HepG2 (cell line): ENCODE measurements around the gene AFF1. TPM values are rescaled to one million over a fixed set of nuclear protein-coding genes. Genes with fewer than 3 reads are reported as not detected.

Experiments used
- BHLHE40 ChIP-seq: IDR thresholded peaks from 2 replicates; pipeline ENCODE4 v1.6.1; 2011; ENCODE audit warnings: low read length, improper control_type of control experiment
- EHMT2 ChIP-seq: fragments of 200-600 bp; sonication (generic); IDR thresholded peaks from 2 replicates; pipeline ENCODE4 v1.7.0; 2017; ENCODE audit warnings: antibody characterized with exemption, low read depth, low read length, borderline replicate concordance
- KAT7 ChIP-seq: IDR thresholded peaks from 2 replicates; pipeline ENCODE4 v1.6.1; 2018; ENCODE audit warnings: borderline replicate concordance, missing compliant biosample characterization
- LCORL ChIP-seq, 2 experiments: fragments of 450-650 bp in 1 of 2; sonication (generic) in 1 of 2; formaldehyde crosslinking in 1 of 2; IDR thresholded peaks; 2 replicates each; pipeline versions ENCODE4 v1.5.0 to v1.6.1; 2017 to 2020; ENCODE audit warnings: antibody characterized with exemption in 1 of 2, missing genetic modification reagents in 1 of 2
- NFATC3 ChIP-seq: sonication (generic); formaldehyde crosslinking; IDR thresholded peaks from 2 replicates; pipeline ENCODE4 v1.5.1; 2020; ENCODE audit warnings: mild to moderate bottlenecking, missing genetic modification reagents
- NFIC ChIP-seq: IDR thresholded peaks from 2 replicates; pipeline ENCODE4 v1.6.1; 2012; ENCODE audit warnings: mild to moderate bottlenecking, low read length, inconsistent platforms
- SIN3A ChIP-seq: IDR thresholded peaks from 2 replicates; pipeline ENCODE4 v1.6.1; 2011; ENCODE audit warnings: low read depth, mild to moderate bottlenecking, control low read depth, low read length, borderline replicate concordance
- ZNF33B ChIP-seq: sonication (generic); formaldehyde crosslinking; IDR thresholded peaks from 2 replicates; pipeline ENCODE4 v1.5.1; 2020; ENCODE audit warnings: mild to moderate bottlenecking, missing genetic modification reagents
- ZNF670 ChIP-seq: sonication (generic); formaldehyde crosslinking; IDR thresholded peaks from 2 replicates; pipeline ENCODE4 v1.8.0; 2022; ENCODE audit warnings: mild to moderate bottlenecking, missing genetic modification reagents, borderline replicate concordance
- polyA plus RNA-seq, 8 experiments: library from polyadenylated mRNA; depleted of rRNA in 3 of 8; stranded (reverse) in 7 of 8; unstranded in 1 of 8; fragments of >200 nt; fragmentation: Illumina TruSeq in 4 of 8; extraction: Trizol in 4 of 8; gene quantifications; 2 replicates each; pipeline versions ENCODE4 v1.2.1 to v1.2.3, GENCODE V29; 2011 to 2016; ENCODE audit warnings: low read depth in 4 of 8, missing spikeins in 1 of 8, mixed read lengths in 1 of 8; ENCODE audit not compliant: insufficient read depth in 1 of 8
- total RNA-seq, 5 experiments: library from RNA; depleted of rRNA; stranded (reverse); fragments of >200 nt; fragmentation: Illumina TruSeq; extraction: Trizol; gene quantifications; 2 replicates each; pipeline ENCODE4 v1.2.3, GENCODE V29; 2016; ENCODE audit warnings: low read depth in 1 of 5
- TF ChIP-seq, protein P1 (sequence below): IDR thresholded peaks from 2 replicates; pipeline ENCODE4 v1.4.0; 2020; ENCODE audit warnings: mild to moderate bottlenecking, missing genetic modification reagents
- TF ChIP-seq, protein P2 (sequence below): sonication (generic); formaldehyde crosslinking; IDR thresholded peaks from 2 replicates; pipeline ENCODE4 v1.4.0; 2020; ENCODE audit warnings: missing genetic modification reagents, low read depth, mild to moderate bottlenecking, borderline replicate concordance
- TF ChIP-seq, protein P3 (sequence below): sonication (generic); formaldehyde crosslinking; IDR thresholded peaks from 2 replicates; pipeline ENCODE4 v1.5.0; 2020; ENCODE audit warnings: mild to moderate bottlenecking, missing genetic modification reagents
- TF ChIP-seq, protein P4 (sequence below): sonication (generic); formaldehyde crosslinking; IDR thresholded peaks from 2 replicates; pipeline ENCODE4 v1.4.0; 2020; ENCODE audit warnings: missing genetic modification reagents, borderline replicate concordance
- TF ChIP-seq, protein P5 (sequence below): IDR thresholded peaks from 2 replicates; pipeline ENCODE4 v1.6.1; 2018; ENCODE audit warnings: missing genetic modification reagents, mild to moderate bottlenecking, missing compliant biosample characterization

AFF1 gene
- total and polyA plus RNA-seq, 2 of the 13 experiments (the other 11 are each of a cell fraction or from before 2014, with no cell fraction given) = 15.5 to 15.9 TPM

DNA sequence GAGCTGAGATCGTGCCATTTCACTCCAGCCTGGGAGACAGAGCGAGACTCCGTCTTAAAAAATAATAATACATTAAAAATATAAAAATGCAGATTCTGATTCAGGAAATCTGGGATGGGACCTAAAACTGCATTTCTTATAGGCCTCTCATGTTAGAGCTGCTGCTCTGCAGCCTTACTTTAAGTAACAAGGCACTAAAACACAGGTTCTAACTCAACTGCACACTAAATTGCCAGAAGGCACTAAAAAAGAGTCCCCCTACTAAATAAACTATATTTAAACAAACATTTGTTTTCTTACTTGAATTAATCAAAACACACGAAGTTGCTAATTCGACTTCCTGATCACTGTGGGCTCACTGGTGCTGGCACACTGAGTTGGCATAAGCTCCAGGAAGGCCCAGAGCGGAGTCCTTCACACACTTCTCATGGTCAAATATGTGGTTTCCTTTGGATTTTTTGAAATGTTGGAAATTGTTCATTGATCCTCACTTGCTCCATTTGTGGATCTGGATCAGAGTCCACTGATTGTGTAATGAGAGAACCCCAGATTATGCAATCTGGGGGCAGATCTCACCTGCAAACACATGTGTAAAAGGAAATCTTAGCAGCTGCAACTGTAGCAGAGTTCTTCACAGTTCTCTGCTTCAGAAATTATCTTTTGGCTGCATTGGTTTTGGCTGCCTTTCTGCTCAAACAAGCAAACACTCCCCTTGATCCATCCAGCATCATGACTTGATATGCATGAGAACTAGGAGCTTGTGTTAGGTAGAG is 59.3 kb downstream of the AFF1 start (continued):
- TF ChIP-seq, protein P1, sequence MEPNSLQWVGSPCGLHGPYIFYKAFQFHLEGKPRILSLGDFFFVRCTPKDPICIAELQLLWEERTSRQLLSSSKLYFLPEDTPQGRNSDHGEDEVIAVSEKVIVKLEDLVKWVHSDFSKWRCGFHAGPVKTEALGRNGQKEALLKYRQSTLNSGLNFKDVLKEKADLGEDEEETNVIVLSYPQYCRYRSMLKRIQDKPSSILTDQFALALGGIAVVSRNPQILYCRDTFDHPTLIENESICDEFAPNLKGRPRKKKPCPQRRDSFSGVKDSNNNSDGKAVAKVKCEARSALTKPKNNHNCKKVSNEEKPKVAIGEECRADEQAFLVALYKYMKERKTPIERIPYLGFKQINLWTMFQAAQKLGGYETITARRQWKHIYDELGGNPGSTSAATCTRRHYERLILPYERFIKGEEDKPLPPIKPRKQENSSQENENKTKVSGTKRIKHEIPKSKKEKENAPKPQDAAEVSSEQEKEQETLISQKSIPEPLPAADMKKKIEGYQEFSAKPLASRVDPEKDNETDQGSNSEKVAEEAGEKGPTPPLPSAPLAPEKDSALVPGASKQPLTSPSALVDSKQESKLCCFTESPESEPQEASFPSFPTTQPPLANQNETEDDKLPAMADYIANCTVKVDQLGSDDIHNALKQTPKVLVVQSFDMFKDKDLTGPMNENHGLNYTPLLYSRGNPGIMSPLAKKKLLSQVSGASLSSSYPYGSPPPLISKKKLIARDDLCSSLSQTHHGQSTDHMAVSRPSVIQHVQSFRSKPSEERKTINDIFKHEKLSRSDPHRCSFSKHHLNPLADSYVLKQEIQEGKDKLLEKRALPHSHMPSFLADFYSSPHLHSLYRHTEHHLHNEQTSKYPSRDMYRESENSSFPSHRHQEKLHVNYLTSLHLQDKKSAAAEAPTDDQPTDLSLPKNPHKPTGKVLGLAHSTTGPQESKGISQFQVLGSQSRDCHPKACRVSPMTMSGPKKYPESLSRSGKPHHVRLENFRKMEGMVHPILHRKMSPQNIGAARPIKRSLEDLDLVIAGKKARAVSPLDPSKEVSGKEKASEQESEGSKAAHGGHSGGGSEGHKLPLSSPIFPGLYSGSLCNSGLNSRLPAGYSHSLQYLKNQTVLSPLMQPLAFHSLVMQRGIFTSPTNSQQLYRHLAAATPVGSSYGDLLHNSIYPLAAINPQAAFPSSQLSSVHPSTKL (CRISPR knock-in tag) = peak; percentile 95
- TF ChIP-seq NFIC (peak; percentile 82), BHLHE40 (no peak), ZNF670 (CRISPR knock-in tag) (no peak), LCORL (IDR thresholded peaks at IDR 0.05) (no peak), LCORL (CRISPR knock-in tag; IDR thresholded peaks at IDR 0.05) (peak; percentile 72; the same call in 1 of the 2 replicates), KAT7 (CRISPR knock-in tag) (no peak), NFATC3 (CRISPR knock-in tag) (no peak), ZNF33B (CRISPR knock-in tag) (no peak), SIN3A (no peak), EHMT2 (peak; percentile 38; the same call in 1 of the 2 replicates)
- TF ChIP-seq, protein P2, sequence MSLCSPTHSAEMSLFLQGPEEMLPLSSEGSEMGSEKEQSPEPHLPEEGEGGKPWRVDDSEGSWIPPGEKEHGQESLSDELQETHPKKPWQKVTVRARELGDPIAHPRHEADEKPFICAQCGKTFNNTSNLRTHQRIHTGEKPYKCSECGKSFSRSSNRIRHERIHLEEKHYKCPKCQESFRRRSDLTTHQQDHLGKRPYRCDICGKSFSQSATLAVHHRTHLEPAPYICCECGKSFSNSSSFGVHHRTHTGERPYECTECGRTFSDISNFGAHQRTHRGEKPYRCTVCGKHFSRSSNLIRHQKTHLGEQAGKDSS (CRISPR knock-in tag) = no peak
- TF ChIP-seq, protein P3, sequence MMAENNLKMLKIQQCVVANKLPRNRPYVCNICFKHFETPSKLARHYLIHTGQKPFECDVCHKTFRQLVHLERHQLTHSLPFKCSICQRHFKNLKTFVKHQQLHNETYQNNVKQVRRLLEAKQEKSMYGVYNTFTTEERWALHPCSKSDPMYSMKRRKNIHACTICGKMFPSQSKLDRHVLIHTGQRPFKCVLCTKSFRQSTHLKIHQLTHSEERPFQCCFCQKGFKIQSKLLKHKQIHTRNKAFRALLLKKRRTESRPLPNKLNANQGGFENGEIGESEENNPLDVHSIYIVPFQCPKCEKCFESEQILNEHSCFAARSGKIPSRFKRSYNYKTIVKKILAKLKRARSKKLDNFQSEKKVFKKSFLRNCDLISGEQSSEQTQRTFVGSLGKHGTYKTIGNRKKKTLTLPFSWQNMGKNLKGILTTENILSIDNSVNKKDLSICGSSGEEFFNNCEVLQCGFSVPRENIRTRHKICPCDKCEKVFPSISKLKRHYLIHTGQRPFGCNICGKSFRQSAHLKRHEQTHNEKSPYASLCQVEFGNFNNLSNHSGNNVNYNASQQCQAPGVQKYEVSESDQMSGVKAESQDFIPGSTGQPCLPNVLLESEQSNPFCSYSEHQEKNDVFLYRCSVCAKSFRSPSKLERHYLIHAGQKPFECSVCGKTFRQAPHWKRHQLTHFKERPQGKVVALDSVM = 0 out of 2 replicates have a peak, but pooled peaks have one; percentile 46
- TF ChIP-seq, protein P4, sequence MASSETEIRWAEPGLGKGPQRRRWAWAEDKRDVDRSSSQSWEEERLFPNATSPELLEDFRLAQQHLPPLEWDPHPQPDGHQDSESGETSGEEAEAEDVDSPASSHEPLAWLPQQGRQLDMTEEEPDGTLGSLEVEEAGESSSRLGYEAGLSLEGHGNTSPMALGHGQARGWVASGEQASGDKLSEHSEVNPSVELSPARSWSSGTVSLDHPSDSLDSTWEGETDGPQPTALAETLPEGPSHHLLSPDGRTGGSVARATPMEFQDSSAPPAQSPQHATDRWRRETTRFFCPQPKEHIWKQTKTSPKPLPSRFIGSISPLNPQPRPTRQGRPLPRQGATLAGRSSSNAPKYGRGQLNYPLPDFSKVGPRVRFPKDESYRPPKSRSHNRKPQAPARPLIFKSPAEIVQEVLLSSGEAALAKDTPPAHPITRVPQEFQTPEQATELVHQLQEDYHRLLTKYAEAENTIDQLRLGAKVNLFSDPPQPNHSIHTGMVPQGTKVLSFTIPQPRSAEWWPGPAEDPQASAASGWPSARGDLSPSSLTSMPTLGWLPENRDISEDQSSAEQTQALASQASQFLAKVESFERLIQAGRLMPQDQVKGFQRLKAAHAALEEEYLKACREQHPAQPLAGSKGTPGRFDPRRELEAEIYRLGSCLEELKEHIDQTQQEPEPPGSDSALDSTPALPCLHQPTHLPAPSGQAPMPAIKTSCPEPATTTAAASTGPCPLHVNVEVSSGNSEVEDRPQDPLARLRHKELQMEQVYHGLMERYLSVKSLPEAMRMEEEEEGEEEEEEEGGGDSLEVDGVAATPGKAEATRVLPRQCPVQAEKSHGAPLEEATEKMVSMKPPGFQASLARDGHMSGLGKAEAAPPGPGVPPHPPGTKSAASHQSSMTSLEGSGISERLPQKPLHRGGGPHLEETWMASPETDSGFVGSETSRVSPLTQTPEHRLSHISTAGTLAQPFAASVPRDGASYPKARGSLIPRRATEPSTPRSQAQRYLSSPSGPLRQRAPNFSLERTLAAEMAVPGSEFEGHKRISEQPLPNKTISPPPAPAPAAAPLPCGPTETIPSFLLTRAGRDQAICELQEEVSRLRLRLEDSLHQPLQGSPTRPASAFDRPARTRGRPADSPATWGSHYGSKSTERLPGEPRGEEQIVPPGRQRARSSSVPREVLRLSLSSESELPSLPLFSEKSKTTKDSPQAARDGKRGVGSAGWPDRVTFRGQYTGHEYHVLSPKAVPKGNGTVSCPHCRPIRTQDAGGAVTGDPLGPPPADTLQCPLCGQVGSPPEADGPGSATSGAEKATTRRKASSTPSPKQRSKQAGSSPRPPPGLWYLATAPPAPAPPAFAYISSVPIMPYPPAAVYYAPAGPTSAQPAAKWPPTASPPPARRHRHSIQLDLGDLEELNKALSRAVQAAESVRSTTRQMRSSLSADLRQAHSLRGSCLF (CRISPR knock-in tag) = no peak
- TF ChIP-seq, protein P5, sequence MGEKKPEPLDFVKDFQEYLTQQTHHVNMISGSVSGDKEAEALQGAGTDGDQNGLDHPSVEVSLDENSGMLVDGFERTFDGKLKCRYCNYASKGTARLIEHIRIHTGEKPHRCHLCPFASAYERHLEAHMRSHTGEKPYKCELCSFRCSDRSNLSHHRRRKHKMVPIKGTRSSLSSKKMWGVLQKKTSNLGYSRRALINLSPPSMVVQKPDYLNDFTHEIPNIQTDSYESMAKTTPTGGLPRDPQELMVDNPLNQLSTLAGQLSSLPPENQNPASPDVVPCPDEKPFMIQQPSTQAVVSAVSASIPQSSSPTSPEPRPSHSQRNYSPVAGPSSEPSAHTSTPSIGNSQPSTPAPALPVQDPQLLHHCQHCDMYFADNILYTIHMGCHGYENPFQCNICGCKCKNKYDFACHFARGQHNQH = no peak; the same call in 1 of the 2 replicates
